RKO (cell line): ENCODE measurements around the gene OR6C2.
"Not testable (repeated sequence)": the region's sequence is repeated elsewhere in the genome, so short reads cannot be mapped to it uniquely, and the experiment has no call there.

Source experiments
- DNase-seq: peaks from one replicate; pipeline ENCODE4 v3.0.0-alpha.2; 2016; ENCODE audit warnings: low spot score

OR6C2 gene

GRCh38 chr12:55443776-55444175 lies at the start of gene OR6C2:
Gene OR6C2, plus strand, starts transcription at chr12:55444076. Its CDS starts 8,138 bp downstream, at chr12:55452214.
- DNase-seq, result no peak

- no peak for DNase-seq
These were observed 47.5 kb upstream of the OR6C2 start for GRCh38 chr12:55396326-55396725.

GRCh38 chr12:55400229-55400628 lies 43.6 kb upstream of the OR6C2 start, which contains the start of gene OR6C65:
Gene OR6C65, plus strand, starts transcription at chr12:55400529. Its CDS starts 0 bp downstream, at chr12:55400529.
- DNase-seq, result no peak

GRCh38 chr12:55407866-55408265 lies 36.0 kb upstream of the OR6C2 start:
- DNase-seq, result no peak

GRCh38 chr12:55409133-55409532 lies 34.7 kb upstream of the OR6C2 start:
- not testable (repeated sequence) for DNase-seq

GRCh38 chr12:55412138-55412537 lies 31.7 kb upstream of the OR6C2 start:
- DNase-seq, result not testable (repeated sequence)

GRCh38 chr12:55413498-55414388 lies 30.1 kb upstream of the OR6C2 start:
- DNase-seq, result not testable (repeated sequence)

GRCh38 chr12:55414396-55414823 lies 29.5 kb upstream of the OR6C2 start:
- not testable (repeated sequence) for DNase-seq

- not testable (repeated sequence) for DNase-seq
These were observed 29.0 kb upstream of the OR6C2 start for GRCh38 chr12:55414889-55415288.

- DNase-seq, result no peak
These were observed 26.9 kb upstream of the OR6C2 start for GRCh38 chr12:55416961-55417360.

- DNase-seq, result no peak
These were observed 23.4 kb upstream of the OR6C2 start for GRCh38 chr12:55420307-55420962.

GRCh38 chr12:55425954-55426353 lies 17.9 kb upstream of the OR6C2 start, which contains the start of gene OR6C76:
Gene OR6C76, plus strand, starts transcription at chr12:55426254. Its CDS starts 0 bp downstream, at chr12:55426254.
- no peak for DNase-seq

GRCh38 chr12:55428331-55429243 lies 15.3 kb upstream of the OR6C2 start:
- DNase-seq, result no peak

- DNase-seq, result not testable (repeated sequence)
These were observed 2.6 kb upstream of the OR6C2 start for GRCh38 chr12:55441233-55441632.

GRCh38 chr12:55445357-55445756 lies 1.5 kb downstream of the OR6C2 start:
- no peak for DNase-seq

GRCh38 chr12:55446326-55446725 lies 2.5 kb downstream of the OR6C2 start:
- peak; percentile 22 for DNase-seq

- DNase-seq, result no peak
These were observed 4.9 kb downstream of the OR6C2 start for GRCh38 chr12:55448825-55449224.

- not testable (repeated sequence) for DNase-seq
These were observed 21.1 kb downstream of the OR6C2 start for GRCh38 chr12:55464926-55465325.

- no peak for DNase-seq
These were observed 24.0 kb downstream of the OR6C2 start for GRCh38 chr12:55467836-55468235.

- no peak for DNase-seq
These were observed 25.4 kb downstream of the OR6C2 start for GRCh38 chr12:55469291-55469690.

GRCh38 chr12:55470088-55470829 lies 26.4 kb downstream of the OR6C2 start, which contains the start of gene OR6C70:
Gene OR6C70, minus strand, starts transcription at chr12:55470138. Its CDS starts 0 bp downstream, at chr12:55470138.
- no peak for DNase-seq
